ENCODE data around the gene DIP2B. TPM values are rescaled to one million over a fixed set of nuclear protein-coding genes. Genes with fewer than 3 reads are reported as not detected.

DIP2B gene
- total and polyA plus RNA-seq, 2 of the 13 experiments (the other 11 are each of a cell fraction or from before 2014, with no cell fraction given), result 32.1 to 35.8 TPM

DNA sequence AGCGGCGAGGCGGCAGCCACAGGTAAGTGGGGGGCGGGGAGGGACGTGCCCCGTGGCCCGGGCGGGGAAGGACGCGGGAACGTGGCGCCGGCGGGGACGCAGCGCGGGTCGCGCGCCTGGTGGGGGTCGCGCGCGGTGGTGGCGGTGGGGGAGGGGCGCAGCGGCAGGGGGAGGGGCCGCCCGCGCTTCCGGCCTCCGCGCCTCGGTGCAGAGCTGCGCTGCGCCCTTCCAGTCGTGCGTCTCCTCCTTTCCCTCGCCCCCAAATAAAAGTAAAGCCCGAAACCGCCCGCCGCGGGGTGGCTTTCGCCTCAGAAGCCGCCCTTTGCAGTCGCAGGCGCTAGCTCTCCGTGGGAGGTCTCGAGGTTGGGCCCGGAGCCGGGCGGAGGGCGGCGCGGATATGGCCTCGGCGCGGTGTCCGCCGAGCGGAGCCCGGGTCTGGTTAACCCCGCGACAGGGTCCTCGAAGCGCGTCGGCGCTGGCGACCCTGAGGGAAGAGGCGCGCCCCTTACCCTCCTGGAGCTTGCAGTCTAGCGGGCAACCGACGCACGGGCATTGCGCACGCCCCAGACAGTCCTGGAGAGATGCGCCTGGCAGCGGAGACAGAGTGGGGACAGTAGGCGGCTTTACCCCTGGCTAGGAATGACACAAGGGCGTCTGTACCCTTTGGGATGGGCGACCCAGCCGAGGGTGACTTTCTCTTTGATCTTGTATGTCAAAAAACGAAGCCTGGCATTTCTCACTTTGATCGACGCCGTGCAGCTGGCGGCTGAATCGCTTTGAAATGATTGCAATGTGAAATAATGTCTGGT is 259.7 kb downstream of the DIP2B start (continued):
- TF ChIP-seq, protein P1, sequence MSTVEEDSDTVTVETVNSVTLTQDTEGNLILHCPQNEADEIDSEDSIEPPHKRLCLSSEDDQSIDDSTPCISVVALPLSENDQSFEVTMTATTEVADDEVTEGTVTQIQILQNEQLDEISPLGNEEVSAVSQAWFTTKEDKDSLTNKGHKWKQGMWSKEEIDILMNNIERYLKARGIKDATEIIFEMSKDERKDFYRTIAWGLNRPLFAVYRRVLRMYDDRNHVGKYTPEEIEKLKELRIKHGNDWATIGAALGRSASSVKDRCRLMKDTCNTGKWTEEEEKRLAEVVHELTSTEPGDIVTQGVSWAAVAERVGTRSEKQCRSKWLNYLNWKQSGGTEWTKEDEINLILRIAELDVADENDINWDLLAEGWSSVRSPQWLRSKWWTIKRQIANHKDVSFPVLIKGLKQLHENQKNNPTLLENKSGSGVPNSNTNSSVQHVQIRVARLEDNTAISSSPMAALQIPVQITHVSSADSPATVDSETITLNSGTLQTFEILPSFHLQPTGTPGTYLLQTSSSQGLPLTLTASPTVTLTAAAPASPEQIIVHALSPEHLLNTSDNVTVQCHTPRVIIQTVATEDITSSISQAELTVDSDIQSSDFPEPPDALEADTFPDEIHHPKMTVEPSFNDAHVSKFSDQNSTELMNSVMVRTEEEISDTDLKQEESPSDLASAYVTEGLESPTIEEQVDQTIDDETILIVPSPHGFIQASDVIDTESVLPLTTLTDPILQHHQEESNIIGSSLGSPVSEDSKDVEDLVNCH (CRISPR knock-in tag; IDR thresholded peaks at IDR 0.05), result no peak
- TF ChIP-seq ZNF672 (CRISPR knock-in tag; IDR thresholded peaks at IDR 0.05) (no peak), ZFY (CRISPR knock-in tag; IDR thresholded peaks at IDR 0.05) (peak; percentile 46), ZEB1 (IDR thresholded peaks at IDR 0.05; ENCODE audit: insufficient replicate concordance, low read depth) (peak; percentile 35), ZNF264 (CRISPR knock-in tag; IDR thresholded peaks at IDR 0.05) (0 out of 2 replicates have a peak, but pooled peaks have one; percentile 35), ARNT (IDR thresholded peaks at IDR 0.05) (no peak)
- TF ChIP-seq, protein P2, sequence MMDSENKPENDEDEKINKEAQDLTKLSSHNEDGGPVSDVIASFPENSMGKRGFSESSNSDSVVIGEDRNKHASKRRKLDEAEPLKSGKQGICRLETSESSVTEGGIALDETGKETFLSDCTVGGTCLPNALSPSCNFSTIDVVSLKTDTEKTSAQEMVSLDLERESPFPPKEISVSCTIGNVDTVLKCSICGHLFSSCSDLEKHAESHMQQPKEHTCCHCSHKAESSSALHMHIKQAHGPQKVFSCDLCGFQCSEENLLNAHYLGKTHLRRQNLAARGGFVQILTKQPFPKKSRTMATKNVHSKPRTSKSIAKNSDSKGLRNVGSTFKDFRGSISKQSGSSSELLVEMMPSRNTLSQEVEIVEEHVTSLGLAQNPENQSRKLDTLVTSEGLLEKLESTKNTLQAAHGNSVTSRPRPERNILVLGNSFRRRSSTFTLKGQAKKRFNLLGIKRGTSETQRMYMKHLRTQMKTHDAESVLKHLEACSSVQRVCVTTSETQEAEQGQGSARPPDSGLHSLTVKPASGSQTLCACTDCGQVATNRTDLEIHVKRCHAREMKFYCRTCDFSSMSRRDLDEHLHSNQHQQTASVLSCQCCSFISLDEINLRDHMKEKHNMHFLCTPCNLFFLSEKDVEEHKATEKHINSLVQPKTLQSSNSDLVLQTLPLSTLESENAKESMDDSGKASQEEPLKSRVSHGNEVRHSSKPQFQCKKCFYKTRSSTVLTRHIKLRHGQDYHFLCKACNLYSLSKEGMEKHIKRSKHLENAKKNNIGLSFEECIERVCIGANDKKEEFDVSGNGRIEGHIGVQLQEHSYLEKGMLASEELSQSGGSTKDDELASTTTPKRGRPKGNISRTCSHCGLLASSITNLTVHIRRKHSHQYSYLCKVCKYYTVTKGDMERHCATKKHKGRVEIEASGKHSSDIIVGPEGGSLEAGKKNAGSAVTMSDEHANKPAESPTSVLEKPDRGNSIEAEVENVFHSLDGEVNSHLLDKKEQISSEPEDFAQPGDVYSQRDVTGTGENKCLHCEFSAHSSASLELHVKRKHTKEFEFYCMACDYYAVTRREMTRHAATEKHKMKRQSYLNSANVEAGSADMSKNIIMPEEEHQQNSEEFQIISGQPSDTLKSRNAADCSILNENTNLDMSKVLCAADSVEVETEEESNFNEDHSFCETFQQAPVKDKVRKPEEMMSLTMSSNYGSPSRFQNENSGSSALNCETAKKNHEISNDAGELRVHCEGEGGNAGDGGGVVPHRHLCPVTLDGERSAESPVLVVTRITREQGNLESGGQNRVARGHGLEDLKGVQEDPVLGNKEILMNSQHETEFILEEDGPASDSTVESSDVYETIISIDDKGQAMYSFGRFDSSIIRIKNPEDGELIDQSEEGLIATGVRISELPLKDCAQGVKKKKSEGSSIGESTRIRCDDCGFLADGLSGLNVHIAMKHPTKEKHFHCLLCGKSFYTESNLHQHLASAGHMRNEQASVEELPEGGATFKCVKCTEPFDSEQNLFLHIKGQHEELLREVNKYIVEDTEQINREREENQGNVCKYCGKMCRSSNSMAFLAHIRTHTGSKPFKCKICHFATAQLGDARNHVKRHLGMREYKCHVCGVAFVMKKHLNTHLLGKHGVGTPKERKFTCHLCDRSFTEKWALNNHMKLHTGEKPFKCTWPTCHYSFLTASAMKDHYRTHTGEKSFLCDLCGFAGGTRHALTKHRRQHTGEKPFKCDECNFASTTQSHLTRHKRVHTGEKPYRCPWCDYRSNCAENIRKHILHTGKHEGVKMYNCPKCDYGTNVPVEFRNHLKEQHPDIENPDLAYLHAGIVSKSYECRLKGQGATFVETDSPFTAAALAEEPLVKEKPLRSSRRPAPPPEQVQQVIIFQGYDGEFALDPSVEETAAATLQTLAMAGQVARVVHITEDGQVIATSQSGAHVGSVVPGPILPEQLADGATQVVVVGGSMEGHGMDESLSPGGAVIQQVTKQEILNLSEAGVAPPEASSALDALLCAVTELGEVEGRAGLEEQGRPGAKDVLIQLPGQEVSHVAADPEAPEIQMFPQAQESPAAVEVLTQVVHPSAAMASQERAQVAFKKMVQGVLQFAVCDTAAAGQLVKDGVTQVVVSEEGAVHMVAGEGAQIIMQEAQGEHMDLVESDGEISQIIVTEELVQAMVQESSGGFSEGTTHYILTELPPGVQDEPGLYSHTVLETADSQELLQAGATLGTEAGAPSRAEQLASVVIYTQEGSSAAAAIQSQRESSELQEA (CRISPR knock-in tag; IDR thresholded peaks at IDR 0.05; ENCODE audit: not compliant biosample characterization), result peak; percentile 27
- TF ChIP-seq, protein P3, sequence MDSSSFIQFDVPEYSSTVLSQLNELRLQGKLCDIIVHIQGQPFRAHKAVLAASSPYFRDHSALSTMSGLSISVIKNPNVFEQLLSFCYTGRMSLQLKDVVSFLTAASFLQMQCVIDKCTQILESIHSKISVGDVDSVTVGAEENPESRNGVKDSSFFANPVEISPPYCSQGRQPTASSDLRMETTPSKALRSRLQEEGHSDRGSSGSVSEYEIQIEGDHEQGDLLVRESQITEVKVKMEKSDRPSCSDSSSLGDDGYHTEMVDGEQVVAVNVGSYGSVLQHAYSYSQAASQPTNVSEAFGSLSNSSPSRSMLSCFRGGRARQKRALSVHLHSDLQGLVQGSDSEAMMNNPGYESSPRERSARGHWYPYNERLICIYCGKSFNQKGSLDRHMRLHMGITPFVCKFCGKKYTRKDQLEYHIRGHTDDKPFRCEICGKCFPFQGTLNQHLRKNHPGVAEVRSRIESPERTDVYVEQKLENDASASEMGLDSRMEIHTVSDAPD (CRISPR knock-in tag; IDR thresholded peaks at IDR 0.05), result 0 out of 2 replicates have a peak, but pooled peaks have one; percentile 51
- TF ChIP-seq, protein P4, sequence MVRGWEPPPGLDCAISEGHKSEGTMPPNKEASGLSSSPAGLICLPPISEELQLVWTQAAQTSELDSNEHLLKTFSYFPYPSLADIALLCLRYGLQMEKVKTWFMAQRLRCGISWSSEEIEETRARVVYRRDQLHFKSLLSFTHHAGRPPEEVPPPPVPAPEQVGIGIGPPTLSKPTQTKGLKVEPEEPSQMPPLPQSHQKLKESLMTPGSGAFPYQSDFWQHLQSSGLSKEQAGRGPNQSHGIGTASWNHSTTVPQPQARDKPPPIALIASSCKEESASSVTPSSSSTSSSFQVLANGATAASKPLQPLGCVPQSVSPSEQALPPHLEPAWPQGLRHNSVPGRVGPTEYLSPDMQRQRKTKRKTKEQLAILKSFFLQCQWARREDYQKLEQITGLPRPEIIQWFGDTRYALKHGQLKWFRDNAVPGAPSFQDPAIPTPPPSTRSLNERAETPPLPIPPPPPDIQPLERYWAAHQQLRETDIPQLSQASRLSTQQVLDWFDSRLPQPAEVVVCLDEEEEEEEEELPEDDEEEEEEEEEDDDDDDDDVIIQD (CRISPR knock-in tag; IDR thresholded peaks at IDR 0.05; ENCODE audit: low read depth), result no peak
- TF ChIP-seq, protein P5, sequence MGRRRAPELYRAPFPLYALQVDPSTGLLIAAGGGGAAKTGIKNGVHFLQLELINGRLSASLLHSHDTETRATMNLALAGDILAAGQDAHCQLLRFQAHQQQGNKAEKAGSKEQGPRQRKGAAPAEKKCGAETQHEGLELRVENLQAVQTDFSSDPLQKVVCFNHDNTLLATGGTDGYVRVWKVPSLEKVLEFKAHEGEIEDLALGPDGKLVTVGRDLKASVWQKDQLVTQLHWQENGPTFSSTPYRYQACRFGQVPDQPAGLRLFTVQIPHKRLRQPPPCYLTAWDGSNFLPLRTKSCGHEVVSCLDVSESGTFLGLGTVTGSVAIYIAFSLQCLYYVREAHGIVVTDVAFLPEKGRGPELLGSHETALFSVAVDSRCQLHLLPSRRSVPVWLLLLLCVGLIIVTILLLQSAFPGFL (CRISPR knock-in tag; IDR thresholded peaks at IDR 0.05), result 0 out of 2 replicates have a peak, but pooled peaks have one; percentile 50
